GM19035 (cell line): ENCODE results near the gene TSPAN15.

Experiments used
- ATAC-seq: cut with Tn5 transposase; IDR thresholded peaks from one replicate; pipeline ENCODE4 v1.9.1; 2021; ENCODE audit not compliant: unreplicated experiment

TSPAN15 gene

GRCh38 chr10:69464801-69465401, 13.6 kb downstream of the TSPAN15 start:
- no peak for ATAC-seq

- no peak for ATAC-seq
Measured at GRCh38 chr10:69465457-69466157, 14.3 kb downstream of the TSPAN15 start.

- no peak for ATAC-seq
Measured at GRCh38 chr10:69466158-69466490, 14.9 kb downstream of the TSPAN15 start.

- no peak for ATAC-seq
Measured at GRCh38 chr10:69466689-69467088, 15.4 kb downstream of the TSPAN15 start.

GRCh38 chr10:69467928-69468750, 16.9 kb downstream of the TSPAN15 start:
- no peak for ATAC-seq

GRCh38 chr10:69468751-69469089, 17.5 kb downstream of the TSPAN15 start:
- ATAC-seq, result no peak

- ATAC-seq, result no peak
Measured at GRCh38 chr10:69469976-69470375, 18.7 kb downstream of the TSPAN15 start.

GRCh38 chr10:69470463-69471384, 19.5 kb downstream of the TSPAN15 start:
- no peak for ATAC-seq

- no peak for ATAC-seq
Measured at GRCh38 chr10:69472142-69472541, 20.9 kb downstream of the TSPAN15 start.

GRCh38 chr10:69472544-69472943, 21.3 kb downstream of the TSPAN15 start:
- no peak for ATAC-seq

GRCh38 chr10:69473304-69473990, 22.2 kb downstream of the TSPAN15 start:
- ATAC-seq, result no peak

GRCh38 chr10:69474742-69475432, 23.6 kb downstream of the TSPAN15 start:
- ATAC-seq, result no peak

GRCh38 chr10:69475433-69475830, 24.2 kb downstream of the TSPAN15 start:
- ATAC-seq, result no peak

- no peak for ATAC-seq
Measured at GRCh38 chr10:69477968-69478597, 26.8 kb downstream of the TSPAN15 start.

GRCh38 chr10:69479240-69480067, 28.2 kb downstream of the TSPAN15 start:
- ATAC-seq, result no peak

GRCh38 chr10:69480068-69480412, 28.8 kb downstream of the TSPAN15 start:
- no peak for ATAC-seq

- no peak for ATAC-seq
Measured at GRCh38 chr10:69481305-69481704, 30.0 kb downstream of the TSPAN15 start.

GRCh38 chr10:69481811-69482524, 30.7 kb downstream of the TSPAN15 start:
- no peak for ATAC-seq
